Epithelial cell of esophagus (primary cell): Measurements from ENCODE around the gene OAT.
A peak's percentile ranks its signal among the peaks of the same experiment; 100 is the strongest.

Source experiments
- DNase-seq: peaks from one replicate; pipeline ENCODE4 v3.0.0; 2010; ENCODE audit warnings: low read depth
- H3K4me3 ChIP-seq: 2 replicates; pipeline ENCODE4 v1.5.1; 2011; ENCODE audit warnings: mild to moderate bottlenecking, low read length, control low read depth
- CTCF ChIP-seq: IDR thresholded peaks from 2 replicates; pipeline ENCODE4 v1.5.1; 2011; ENCODE audit warnings: low read depth, mild to moderate bottlenecking, low read length, control low read depth, inconsistent platforms; ENCODE audit not compliant: insufficient read depth; ENCODE audit errors: missing control alignments

The OAT gene

GRCh38 chr10:124418726-124419501 lies at the start of gene OAT:
TSS of gene OAT (minus strand) at chr10:124418923. CDS start at chr10:124412171, 6,752 bp downstream.
- H3K4me3 ChIP-seq, result peak within 1 kb of the TSS; percentile 69
- no peak for TF ChIP-seq CTCF
- DNase-seq, result peak; percentile 97

- no peak for TF ChIP-seq CTCF
- DNase-seq, result no peak
- no peak overlapping the region for H3K4me3 ChIP-seq
These were observed 48.4 kb upstream of the OAT start for GRCh38 chr10:124467165-124467564.

- no peak for TF ChIP-seq CTCF
- no peak for DNase-seq
These were observed 47.2 kb upstream of the OAT start for GRCh38 chr10:124465777-124466488.

GRCh38 chr10:124465003-124465776 lies 46.5 kb upstream of the OAT start:
- TF ChIP-seq CTCF, result no peak
- no peak for DNase-seq
- H3K4me3 ChIP-seq, result no peak overlapping the region

More at GRCh38 chr10:124465777-124466488, 47.2 kb upstream of the OAT start:
- H3K4me3 ChIP-seq, result no peak overlapping the region

- H3K4me3 ChIP-seq, result no peak overlapping the region
- DNase-seq, result no peak
- TF ChIP-seq CTCF, result no peak
These were observed 45.6 kb upstream of the OAT start for GRCh38 chr10:124464028-124464965.

- no peak for TF ChIP-seq CTCF
- H3K4me3 ChIP-seq, result peak overlapping the region; percentile 69
- DNase-seq, result no peak
These were observed 43.6 kb upstream of the OAT start for GRCh38 chr10:124462348-124462695.
